HG03342 (cell line): ENCODE data around the gene CHI3L1.

ENCODE experiments used
- ATAC-seq: cut with Tn5 transposase; IDR thresholded peaks from one replicate; pipeline ENCODE4 v1.9.1; 2021; ENCODE audit warnings: mild to moderate bottlenecking, moderate library complexity; ENCODE audit not compliant: unreplicated experiment

Gene CHI3L1

DNA sequence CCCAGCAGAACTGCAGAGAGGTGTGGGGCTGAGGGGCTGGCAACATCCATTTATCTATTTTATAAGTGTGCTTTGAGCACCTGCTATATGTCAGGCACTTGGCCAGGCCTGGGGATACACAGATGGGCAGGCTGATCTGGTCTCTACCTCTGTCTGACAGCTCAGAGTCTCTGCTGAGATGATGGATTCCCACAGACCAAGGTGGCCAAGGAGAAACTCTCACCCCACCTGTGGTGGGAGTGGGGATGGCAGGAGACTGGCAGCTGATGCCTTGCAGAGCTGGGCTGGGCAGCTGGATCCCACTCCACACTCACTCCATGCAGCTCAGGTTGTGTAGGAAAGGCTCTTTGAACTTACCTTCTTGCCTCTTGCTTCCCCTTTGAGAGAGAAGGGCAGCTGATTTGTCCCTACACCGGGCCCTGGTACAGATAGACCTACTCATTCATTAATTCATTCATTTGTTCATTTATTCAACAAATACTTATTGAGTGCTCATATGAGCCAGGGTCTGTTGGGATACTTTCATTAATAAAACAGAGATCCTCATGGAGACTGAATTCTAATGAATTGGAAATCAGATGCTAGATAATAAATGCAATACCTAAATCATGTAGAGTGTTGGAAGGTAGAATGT is 50.0 kb downstream of the CHI3L1 start:
- ATAC-seq = no peak

DNA sequence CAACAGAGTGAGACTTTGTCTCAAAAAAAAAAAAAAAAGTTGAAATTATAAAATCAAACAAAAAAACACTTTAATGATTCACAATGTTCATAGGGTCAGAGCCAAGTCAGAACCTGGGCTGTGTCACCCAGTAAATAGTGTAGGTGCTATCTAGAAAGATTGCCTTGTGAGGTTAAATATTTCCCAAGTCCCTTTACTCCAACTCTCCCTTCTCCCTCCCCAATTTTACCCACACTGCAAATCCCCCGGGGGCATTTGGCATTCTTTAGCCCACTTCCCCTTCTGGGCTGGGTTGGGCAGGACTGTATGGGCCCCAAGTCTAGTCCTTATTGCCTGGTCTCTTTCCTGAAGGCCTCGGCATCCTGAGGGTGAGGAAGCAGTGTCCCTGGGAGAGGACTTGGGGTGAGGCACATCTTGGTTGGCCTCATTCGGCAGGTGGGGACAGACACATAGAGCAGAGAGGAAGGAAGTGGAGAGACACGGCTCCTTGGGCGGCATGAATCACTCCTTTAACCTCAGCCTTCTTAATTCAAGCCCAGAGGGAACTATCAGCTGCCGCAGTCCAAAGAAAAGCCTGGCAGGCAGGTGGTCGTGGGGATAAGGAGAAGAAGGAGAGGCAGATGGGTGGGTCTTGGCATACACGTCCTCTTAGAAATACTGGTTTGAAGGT is 50.7 kb downstream of the CHI3L1 start:
- no peak for ATAC-seq

- ATAC-seq = no peak
Measured at GRCh38 chr1:203133970-203134725, 52.4 kb downstream of the CHI3L1 start.

GRCh38 chr1:203131548-203132200 is 54.8 kb downstream of the CHI3L1 start:
- ATAC-seq = no peak

GRCh38 chr1:203130358-203130985 is 56.0 kb downstream of the CHI3L1 start:
- no peak for ATAC-seq

GRCh38 chr1:203129501-203130231 is 56.8 kb downstream of the CHI3L1 start:
- no peak for ATAC-seq
